Activated CD8-positive, alpha-beta T cell treated with anti-CD3 and anti-CD28 coated beads for 36 hours (primary cell): ENCODE data around the gene PDK2. TPM values are rescaled to one million over a fixed set of nuclear protein-coding genes. Genes with fewer than 3 reads are reported as not detected.
A peak's percentile ranks its signal among the peaks of the same experiment; 100 is the strongest.

Source experiments
- ATAC-seq: fragments of 200-7000 bp; cut with Tn5 transposase; one replicate; pipeline ENCODE4 v1.10.0; 2021; ENCODE audit warnings: mild to moderate bottlenecking, moderate library complexity
- CTCF ChIA-PET: fragments of 350-600 bp; sonication (Branson Sonifier 250); formaldehyde crosslinking; loops from one replicate; lab custom pipeline; 2021; ENCODE audit warnings: antibody characterized with exemption; lab: Charles Lee
- POLR2A ChIA-PET: fragments of 350-600 bp; sonication (Branson Sonifier 250); formaldehyde crosslinking; loops from one replicate; lab custom pipeline; 2021; ENCODE audit warnings: antibody characterized with exemption; lab: Charles Lee
- DNase-seq: peaks from one replicate; pipeline ENCODE4 v3.0.0-alpha.2; 2020
- H3K27ac Mint-ChIP-seq: one replicate; pipeline ENCODE4 v1.8.0; 2021; ENCODE audit warnings: mild to moderate bottlenecking, mixed read lengths
- H3K27me3 Mint-ChIP-seq: one replicate; pipeline ENCODE4 v1.8.0; 2021; ENCODE audit warnings: mixed read lengths
- H3K36me3 Mint-ChIP-seq: one replicate; pipeline ENCODE4 v1.8.0; 2021; ENCODE audit warnings: low read depth, mixed read lengths
- H3K4me1 Mint-ChIP-seq: one replicate; pipeline ENCODE4 v1.8.0; 2021; ENCODE audit warnings: low read depth, mixed read lengths
- H3K4me3 Mint-ChIP-seq: one replicate; pipeline ENCODE4 v1.8.0; 2021; ENCODE audit warnings: mild to moderate bottlenecking, moderate library complexity, mixed read lengths
- H3K9me3 Mint-ChIP-seq: one replicate; pipeline ENCODE4 v1.8.0; 2021; ENCODE audit warnings: mixed read lengths
- CTCF ChIP-seq: fragments of 200-600 bp; IDR thresholded peaks from one replicate; pipeline ENCODE4 v1.8.0; 2022; ENCODE audit warnings: antibody characterized with exemption, mild to moderate bottlenecking
- intact Hi-C: fragments of 100-400 bp; cut with micrococcal nuclease; formaldehyde crosslinking; loops from one replicate; pipeline ENCODE4 v1.10.0; 2022
- total RNA-seq, 2 experiments: library from RNA; stranded (reverse); gene quantifications; one replicate each; pipeline ENCODE4 v1.2.3, GENCODE V29; 2021

Gene PDK2
- 1 to 10 TPM; 6.0 to 7.7 TPM for total RNA-seq

- peak; percentile 93 for ATAC-seq
- intact Hi-C loops = no loop called here
- TF ChIP-seq CTCF = no peak
- ChIA-PET CTCF (interaction anchor here (0.7 to 5.2 kb wide), 61 partner anchors 9 to 389 kb away, joined by 3 to 69 read pairs (median 6); partner anchors contain the start of genes COL1A1, ITGA3, PPP1R9B and SAMD14), POLR2A (interaction anchor here (0.7 to 2.1 kb wide), 10 partner anchors 9 to 76 kb away, joined by 3 to 7 read pairs (median 4); partner anchors contain the start of gene ITGA3)
- H3K27ac Mint-ChIP-seq = peak within 1 kb of the TSS; percentile 90
- DNase-seq = peak; percentile 95
- peak within 1 kb of the TSS; percentile 89 for H3K4me3 Mint-ChIP-seq
- H3K4me1 Mint-ChIP-seq = peaks cover 26% of the 10 kb centered on the region
- H3K36me3 Mint-ChIP-seq = no peaks in the 10 kb centered on the region
- H3K9me3 Mint-ChIP-seq = no peaks in the 10 kb centered on the region
- no peaks in the 10 kb centered on the region for H3K27me3 Mint-ChIP-seq
These were observed at the start of gene PDK2 for GRCh38 chr17:50094753-50095619. TSS of gene PDK2 (plus strand) at chr17:50095351. CDS start at chr17:50095436, 85 bp downstream.

GRCh38 chr17:50046179-50046578, 49.0 kb upstream of the PDK2 start:
- ChIA-PET CTCF (interaction anchor here (1.2 to 2.1 kb wide), 3 partner anchors 9 to 41 kb away, joined by 3 to 5 read pairs (median 5); partner anchors contain the start of gene ITGA3), POLR2A (interaction anchor here (0.6 to 1.1 kb wide), 2 partner anchors 12 to 14 kb away, joined by 3 read pairs; no protein-coding TSS in a partner anchor)
- H3K4me3 Mint-ChIP-seq = no peak overlapping the region
- H3K4me1 Mint-ChIP-seq = peaks cover 15% of the 10 kb centered on the region
- H3K27ac Mint-ChIP-seq = no peak overlapping the region
- H3K36me3 Mint-ChIP-seq = no peaks in the 10 kb centered on the region
- no peak for TF ChIP-seq CTCF
- ATAC-seq (no peak), DNase-seq (no peak)
- H3K9me3 Mint-ChIP-seq = no peaks in the 10 kb centered on the region
- intact Hi-C loops = no loop called here
- peaks cover 4% of the 10 kb centered on the region for H3K27me3 Mint-ChIP-seq

- ATAC-seq (no peak), DNase-seq (no peak)
- Mint-ChIP-seq H3K9me3 (no peaks in the 10 kb centered on the region), H3K27me3 (peaks cover 4% of the 10 kb centered on the region), H3K4me1 (peaks cover 20% of the 10 kb centered on the region), H3K36me3 (no peaks in the 10 kb centered on the region), H3K27ac (no peak overlapping the region), H3K4me3 (no peak overlapping the region)
- CTCF ChIA-PET = interaction anchor here (1.2 to 2.1 kb wide), 2 partner anchors 9 to 41 kb away, joined by 5 read pairs; partner anchors contain the start of gene ITGA3
- intact Hi-C loops = no loop called here
- TF ChIP-seq CTCF = no peak
- POLR2A ChIA-PET = interaction anchor here (0.6 to 1.1 kb wide), 2 partner anchors 12 to 15 kb away, joined by 3 read pairs; no protein-coding TSS in a partner anchor
These were observed 48.5 kb upstream of the PDK2 start for GRCh38 chr17:50046667-50047066.

- H3K9me3 Mint-ChIP-seq = no peaks in the 10 kb centered on the region
These were observed 48.1 kb upstream of the PDK2 start for GRCh38 chr17:50047083-50047482.

More at GRCh38 chr17:50047083-50047482, 48.1 kb upstream of the PDK2 start:
- ChIA-PET CTCF (interaction anchor here (1.2 to 2.1 kb wide), 2 partner anchors 40 to 95 kb away, joined by 3 to 5 read pairs; no protein-coding TSS in a partner anchor), POLR2A (interaction anchor here (1.1 kb wide), 1 partner anchor 15 kb away, joined by 3 read pairs; no protein-coding TSS in a partner anchor)
- Mint-ChIP-seq H3K27ac (no peak overlapping the region), H3K4me1 (peaks cover 23% of the 10 kb centered on the region), H3K27me3 (peaks cover 4% of the 10 kb centered on the region), H3K4me3 (no peak overlapping the region), H3K36me3 (no peaks in the 10 kb centered on the region)
- DNase-seq (no peak), ATAC-seq (no peak)
- TF ChIP-seq CTCF = no peak
- intact Hi-C loops = no loop called here
